ENCODE data around the gene RAB24.

The RAB24 gene

DNA sequence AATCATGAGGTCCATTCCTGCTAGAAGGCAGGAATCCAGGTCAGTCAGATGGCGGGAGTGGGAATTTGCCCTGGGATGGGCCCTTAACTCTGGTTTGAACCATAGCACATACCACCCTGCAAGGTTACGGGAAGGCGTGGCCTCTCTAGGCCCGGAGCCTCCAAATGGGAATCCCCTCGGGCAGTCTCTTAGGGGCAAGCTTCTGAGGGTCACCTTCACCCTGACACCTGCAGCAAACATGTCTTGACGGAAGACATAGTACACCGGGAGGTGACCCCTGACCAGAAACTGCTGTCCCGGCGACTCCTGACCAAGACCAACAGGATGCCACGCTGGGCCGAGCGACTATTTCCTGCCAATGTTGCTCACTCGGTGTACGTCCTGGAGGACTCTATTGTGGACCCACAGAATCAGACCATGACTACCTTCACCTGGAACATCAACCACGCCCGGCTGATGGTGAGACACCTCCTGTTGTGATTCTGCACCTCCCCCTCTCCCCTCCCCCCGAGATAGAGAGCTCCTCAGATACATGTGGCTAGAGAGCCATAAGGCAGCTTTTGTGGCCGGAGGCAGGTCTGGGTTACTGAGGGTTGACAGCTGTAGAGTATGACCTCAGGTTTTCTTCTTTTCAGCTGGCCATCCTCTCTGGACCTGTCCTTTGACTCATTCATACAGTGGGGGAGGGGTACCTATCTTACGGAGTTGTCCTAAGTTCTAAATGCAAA lies 1.0 kb upstream of the RAB24 start:
- no peak for DNase-seq (ENCODE audit: low read depth in 1 of 2, low spot score in 1 of 2)
- no peaks in the 10 kb centered on the region for H3K27me3 ChIP-seq (ENCODE audit: insufficient read depth, poor library complexity, severe bottlenecking)
- peak overlapping the region; percentile 87 for H3K27ac ChIP-seq (replicated peaks)
- TF ChIP-seq, protein P1, sequence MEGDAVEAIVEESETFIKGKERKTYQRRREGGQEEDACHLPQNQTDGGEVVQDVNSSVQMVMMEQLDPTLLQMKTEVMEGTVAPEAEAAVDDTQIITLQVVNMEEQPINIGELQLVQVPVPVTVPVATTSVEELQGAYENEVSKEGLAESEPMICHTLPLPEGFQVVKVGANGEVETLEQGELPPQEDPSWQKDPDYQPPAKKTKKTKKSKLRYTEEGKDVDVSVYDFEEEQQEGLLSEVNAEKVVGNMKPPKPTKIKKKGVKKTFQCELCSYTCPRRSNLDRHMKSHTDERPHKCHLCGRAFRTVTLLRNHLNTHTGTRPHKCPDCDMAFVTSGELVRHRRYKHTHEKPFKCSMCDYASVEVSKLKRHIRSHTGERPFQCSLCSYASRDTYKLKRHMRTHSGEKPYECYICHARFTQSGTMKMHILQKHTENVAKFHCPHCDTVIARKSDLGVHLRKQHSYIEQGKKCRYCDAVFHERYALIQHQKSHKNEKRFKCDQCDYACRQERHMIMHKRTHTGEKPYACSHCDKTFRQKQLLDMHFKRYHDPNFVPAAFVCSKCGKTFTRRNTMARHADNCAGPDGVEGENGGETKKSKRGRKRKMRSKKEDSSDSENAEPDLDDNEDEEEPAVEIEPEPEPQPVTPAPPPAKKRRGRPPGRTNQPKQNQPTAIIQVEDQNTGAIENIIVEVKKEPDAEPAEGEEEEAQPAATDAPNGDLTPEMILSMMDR (IDR thresholded peaks at IDR 0.05; ENCODE audit: insufficient read depth, low read length) = no peak
- TF ChIP-seq, protein P2, sequence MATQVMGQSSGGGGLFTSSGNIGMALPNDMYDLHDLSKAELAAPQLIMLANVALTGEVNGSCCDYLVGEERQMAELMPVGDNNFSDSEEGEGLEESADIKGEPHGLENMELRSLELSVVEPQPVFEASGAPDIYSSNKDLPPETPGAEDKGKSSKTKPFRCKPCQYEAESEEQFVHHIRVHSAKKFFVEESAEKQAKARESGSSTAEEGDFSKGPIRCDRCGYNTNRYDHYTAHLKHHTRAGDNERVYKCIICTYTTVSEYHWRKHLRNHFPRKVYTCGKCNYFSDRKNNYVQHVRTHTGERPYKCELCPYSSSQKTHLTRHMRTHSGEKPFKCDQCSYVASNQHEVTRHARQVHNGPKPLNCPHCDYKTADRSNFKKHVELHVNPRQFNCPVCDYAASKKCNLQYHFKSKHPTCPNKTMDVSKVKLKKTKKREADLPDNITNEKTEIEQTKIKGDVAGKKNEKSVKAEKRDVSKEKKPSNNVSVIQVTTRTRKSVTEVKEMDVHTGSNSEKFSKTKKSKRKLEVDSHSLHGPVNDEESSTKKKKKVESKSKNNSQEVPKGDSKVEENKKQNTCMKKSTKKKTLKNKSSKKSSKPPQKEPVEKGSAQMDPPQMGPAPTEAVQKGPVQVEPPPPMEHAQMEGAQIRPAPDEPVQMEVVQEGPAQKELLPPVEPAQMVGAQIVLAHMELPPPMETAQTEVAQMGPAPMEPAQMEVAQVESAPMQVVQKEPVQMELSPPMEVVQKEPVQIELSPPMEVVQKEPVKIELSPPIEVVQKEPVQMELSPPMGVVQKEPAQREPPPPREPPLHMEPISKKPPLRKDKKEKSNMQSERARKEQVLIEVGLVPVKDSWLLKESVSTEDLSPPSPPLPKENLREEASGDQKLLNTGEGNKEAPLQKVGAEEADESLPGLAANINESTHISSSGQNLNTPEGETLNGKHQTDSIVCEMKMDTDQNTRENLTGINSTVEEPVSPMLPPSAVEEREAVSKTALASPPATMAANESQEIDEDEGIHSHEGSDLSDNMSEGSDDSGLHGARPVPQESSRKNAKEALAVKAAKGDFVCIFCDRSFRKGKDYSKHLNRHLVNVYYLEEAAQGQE (IDR thresholded peaks at IDR 0.05; ENCODE audit: insufficient replicate concordance, low read depth) = no peak
- TF ChIP-seq SPI1 (IDR thresholded peaks at IDR 0.05; ENCODE audit: borderline replicate concordance, low read depth) = no peak
- TF ChIP-seq POLR2AphosphoS5 (IDR thresholded peaks at IDR 0.05; ENCODE audit: low read depth) = no peak
- no peak for TF ChIP-seq GABPA (IDR thresholded peaks at IDR 0.05; ENCODE audit: low read depth)
- H3K4me3 ChIP-seq (replicated peaks; ENCODE audit: insufficient read depth, low read length) = peak overlapping the region; percentile 91

- no peaks in the 10 kb centered on the region for H3K27me3 ChIP-seq (ENCODE audit: insufficient read depth, poor library complexity, severe bottlenecking)
- TF ChIP-seq SPI1 (IDR thresholded peaks at IDR 0.05; ENCODE audit: borderline replicate concordance, low read depth) (no peak), POLR2AphosphoS5 (IDR thresholded peaks at IDR 0.05; ENCODE audit: low read depth) (no peak), GABPA (IDR thresholded peaks at IDR 0.05; ENCODE audit: low read depth) (no peak)
- TF ChIP-seq, protein P1 (IDR thresholded peaks at IDR 0.05; ENCODE audit: insufficient read depth, low read length) = no peak
- TF ChIP-seq, protein P2 (IDR thresholded peaks at IDR 0.05; ENCODE audit: insufficient replicate concordance, low read depth) = no peak
Measured at GRCh38 chr5:177303925-177304391, 439 bp upstream of the RAB24 start.

GRCh38 chr5:177302354-177303110 lies 987 bp downstream of the RAB24 start:
- TF ChIP-seq, protein P1 (IDR thresholded peaks at IDR 0.05; ENCODE audit: insufficient read depth, low read length) = no peak
- TF ChIP-seq POLR2AphosphoS5 (IDR thresholded peaks at IDR 0.05; ENCODE audit: low read depth) (no peak), SPI1 (IDR thresholded peaks at IDR 0.05; ENCODE audit: borderline replicate concordance, low read depth) (no peak), GABPA (IDR thresholded peaks at IDR 0.05; ENCODE audit: low read depth) (no peak)
- TF ChIP-seq, protein P2 (IDR thresholded peaks at IDR 0.05; ENCODE audit: insufficient replicate concordance, low read depth) = no peak
- Histone ChIP-seq H3K27me3 (ENCODE audit: insufficient read depth, poor library complexity, severe bottlenecking) (no peaks in the 10 kb centered on the region), H3K27ac (replicated peaks) (peak overlapping the region; percentile 87), H3K4me3 (replicated peaks; ENCODE audit: insufficient read depth, low read length) (peak overlapping the region; percentile 91)
- peak in 1 of 2 experiments; percentile 31 for DNase-seq (ENCODE audit: low read depth in 1 of 2, low spot score in 1 of 2)

More at GRCh38 chr5:177303925-177304391, 439 bp upstream of the RAB24 start:
- H3K4me3 ChIP-seq (replicated peaks; ENCODE audit: insufficient read depth, low read length) = peak overlapping the region; percentile 91
- DNase-seq (ENCODE audit: low read depth in 1 of 2, low spot score in 1 of 2) = no peak
- peak overlapping the region; percentile 87 for H3K27ac ChIP-seq (replicated peaks)

Data from HL-60 (cell line).